Colon (tissue), 2 donors: ENCODE measurements around the gene KANSL3.
"Not testable (repeated sequence)": the region's sequence is repeated elsewhere in the genome, so short reads cannot be mapped to it uniquely, and the experiment has no call there.

Experiments
- FAIRE-seq: peaks from 2 replicates; lab custom pipeline; 2012; peaks lifted over from hg19 to GRCh38; lab: Jason Lieb, UNC
- donor health status: control.
- donor health status: control.

Gene KANSL3

GRCh38 chr2:96654791-96655190, 16.7 kb upstream of the KANSL3 start:
- FAIRE-seq = not testable (repeated sequence)

GRCh38 chr2:96651793-96652192, 13.7 kb upstream of the KANSL3 start:
- FAIRE-seq = no peak

DNA sequence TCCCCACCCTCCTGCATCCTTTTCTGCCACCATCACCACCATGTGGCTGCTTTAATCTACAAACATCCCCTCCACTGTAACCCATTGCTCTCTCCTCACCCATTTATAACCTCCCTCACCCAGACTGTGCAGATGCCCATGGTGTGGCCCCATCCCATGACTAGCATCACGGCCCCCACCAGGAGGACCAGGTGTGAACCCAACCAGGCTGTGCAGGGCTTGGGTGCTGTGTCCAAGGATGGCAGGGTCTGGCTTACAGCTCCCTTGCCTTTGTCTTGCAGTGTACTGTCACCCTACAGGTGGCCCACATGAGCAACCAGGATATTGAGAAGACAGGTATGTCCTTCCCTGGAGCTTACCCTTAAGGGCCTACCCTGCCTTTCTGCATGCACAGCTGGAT, 11.2 kb upstream of the KANSL3 start:
- no peak for FAIRE-seq

- no peak for FAIRE-seq
These were observed 10.3 kb upstream of the KANSL3 start for GRCh38 chr2:96648306-96648930.

GRCh38 chr2:96647681-96648080, 9.6 kb upstream of the KANSL3 start:
- no peak for FAIRE-seq

GRCh38 chr2:96642564-96643360, 4.7 kb upstream of the KANSL3 start, which contains the start of gene FER1L5:
Gene FER1L5 (plus strand): TSS chr2:96642764. CDS start chr2:96642837, 73 bp downstream.
- FAIRE-seq = no peak

DNA sequence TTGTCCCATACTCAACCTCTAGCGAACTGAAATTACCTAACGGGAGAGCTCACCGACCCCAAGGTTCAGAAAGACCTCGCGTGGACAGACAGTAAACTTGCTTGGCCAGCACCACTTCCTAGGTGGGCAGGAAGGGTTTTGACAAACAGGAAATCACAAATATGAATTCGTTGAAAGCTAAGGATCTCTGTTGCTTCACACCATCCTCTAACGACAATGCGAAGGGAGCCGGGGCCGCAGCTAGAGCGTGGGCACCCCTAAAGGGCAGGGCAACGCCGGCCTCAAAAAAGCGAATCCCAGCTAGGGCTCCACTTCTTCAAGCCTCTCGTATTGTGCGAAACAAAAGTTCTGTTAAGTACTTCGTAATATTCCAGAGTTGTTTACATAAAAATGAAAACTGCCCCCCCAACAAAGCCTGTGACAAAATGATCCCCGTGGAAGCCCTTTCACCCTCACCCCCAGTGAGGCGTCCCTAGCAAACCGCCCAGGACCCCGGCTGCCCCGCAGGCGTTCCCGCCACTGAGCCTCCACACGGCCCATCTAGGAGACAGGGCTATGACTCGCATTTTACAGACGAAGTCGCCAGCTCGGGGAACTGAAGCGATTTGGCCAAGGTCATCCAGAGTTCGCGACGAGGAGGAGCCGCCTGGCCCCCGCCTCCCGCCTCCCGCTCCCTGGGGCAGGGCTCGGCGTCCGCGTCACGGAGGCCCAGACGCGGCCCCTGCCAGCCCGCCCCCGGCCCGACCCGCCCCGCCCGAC, 548 bp downstream of the KANSL3 start:
- no peak for FAIRE-seq

- no peak for FAIRE-seq
These were observed 1.5 kb downstream of the KANSL3 start for GRCh38 chr2:96636551-96637171.

DNA sequence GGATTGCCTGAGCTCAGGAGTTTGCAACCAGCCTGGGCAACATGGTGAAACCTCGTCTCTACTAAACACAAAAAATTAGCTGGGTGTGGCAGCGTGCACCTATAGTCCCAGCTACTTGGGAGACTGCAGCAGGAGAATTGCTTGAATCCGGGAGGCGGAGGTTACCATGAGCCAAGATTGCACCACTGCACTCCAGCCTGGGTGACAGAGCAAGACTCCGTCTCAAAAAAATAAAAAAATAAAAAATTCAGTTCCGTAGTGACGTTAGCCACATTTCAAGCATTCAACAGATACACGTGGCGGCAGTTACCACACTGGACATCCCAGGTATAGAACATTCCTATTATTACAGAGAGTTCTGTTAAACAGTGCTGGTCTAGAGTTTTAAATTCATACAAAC, 4.5 kb downstream of the KANSL3 start:
- FAIRE-seq = no peak

DNA sequence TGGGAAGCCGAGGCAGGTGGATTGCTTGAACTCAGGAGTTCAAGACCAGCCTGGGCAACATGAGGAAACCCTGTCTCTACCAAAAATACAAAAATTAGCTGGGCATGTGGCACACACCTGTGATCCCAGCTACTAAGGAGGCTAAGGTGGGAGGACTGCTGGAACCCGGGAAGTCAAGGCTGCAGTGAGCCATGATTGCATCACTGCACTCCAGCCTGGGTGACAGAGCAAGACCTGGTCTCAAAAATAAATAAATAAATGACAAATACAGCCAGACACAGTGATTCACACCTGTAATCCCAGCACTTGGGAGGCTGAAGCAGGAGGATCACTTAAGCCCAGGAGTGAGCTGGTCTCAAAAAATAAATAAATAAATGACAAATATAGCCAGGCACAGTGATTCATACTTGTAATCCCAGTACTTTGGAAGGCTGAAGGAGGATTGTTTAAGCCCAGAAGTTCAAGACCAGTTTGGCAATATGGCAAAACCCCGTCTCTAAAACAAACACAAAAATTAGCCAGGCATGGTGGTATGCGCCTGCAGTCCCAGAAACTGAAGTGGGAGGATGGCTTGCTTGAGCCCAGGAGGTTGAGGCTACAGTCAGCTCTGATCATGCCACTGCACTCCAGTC, 6.2 kb downstream of the KANSL3 start:
- FAIRE-seq = no peak

DNA sequence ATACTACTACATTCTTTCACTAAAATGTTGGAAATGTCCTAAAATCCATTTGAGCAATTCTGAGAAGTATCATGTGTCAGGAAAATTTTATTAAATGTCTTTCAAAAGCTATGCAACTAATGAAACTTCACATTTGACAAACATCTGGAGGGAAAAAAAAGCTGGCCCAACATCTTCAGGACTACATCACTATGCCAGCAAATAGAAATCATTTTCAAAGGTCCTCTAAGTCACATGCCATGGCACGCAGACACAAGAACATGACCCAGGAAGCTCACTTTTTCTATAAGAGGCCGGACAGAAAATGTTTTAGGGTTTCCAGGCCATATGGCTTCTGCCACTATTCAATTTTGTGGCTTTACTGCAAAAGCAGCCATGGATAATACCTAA, 11.6 kb downstream of the KANSL3 start:
- FAIRE-seq = no peak

DNA sequence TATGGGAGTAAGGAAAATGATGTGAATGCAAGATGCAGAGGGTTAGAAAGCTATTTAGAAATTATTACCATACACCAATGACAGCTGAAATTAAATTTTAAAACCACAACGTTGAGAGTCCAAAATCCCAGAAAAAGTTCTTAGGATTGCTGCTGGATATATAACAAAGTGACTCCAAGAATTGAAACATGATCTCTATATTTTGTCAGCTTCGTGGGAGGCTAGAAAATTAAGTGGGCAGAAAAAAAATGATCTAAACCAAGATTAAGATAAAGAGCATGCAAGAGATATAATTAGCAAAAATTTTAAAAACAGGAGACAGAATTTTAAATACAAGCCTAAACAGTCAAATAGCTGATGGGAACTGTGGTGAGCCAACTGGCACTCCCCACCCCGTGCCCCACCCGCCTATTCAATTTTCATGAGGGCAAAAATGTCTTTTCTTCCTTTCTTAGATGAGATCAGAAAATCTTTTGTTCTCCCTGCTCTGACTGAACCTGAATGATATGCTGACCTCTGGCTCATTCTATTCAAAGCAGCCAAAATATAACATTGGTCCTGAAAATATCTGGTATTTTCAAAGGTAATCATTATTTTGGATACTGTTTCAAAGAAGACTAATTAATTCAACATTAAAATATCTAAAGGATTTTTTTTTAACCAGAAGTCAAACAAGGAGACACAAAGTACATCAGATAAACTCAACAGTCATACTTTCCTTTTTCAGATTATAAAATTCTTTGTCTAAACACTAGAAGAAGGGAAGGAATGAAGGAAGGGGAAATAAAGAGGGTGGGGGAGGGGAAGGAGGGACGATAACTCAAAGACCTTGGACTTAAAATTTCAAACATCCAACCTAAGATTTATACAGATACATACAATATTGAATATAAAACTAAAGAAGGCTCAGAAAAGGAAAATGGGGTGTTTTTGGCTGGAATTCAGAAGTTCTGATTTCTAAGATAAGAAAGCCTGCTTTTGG, 12.2 kb downstream of the KANSL3 start:
- FAIRE-seq = no peak

DNA sequence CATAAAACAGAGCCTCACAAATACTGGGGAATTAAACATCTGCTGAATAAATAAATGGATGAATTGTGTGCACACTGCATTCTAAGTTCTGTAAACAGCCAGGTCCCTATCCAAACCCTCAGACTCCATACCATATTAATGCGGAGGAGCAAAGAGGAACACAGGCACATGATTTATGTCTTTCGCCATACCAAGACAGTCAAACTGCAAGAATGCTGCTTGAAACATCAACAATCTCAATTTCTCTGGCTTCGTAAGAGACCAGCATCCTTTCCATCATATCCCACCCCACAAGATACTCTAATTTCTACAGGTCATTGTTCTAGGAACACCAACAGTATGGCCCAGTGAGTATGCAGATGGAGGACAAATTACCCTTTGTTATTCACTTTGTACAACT, 15.0 kb downstream of the KANSL3 start:
- FAIRE-seq = no peak

GRCh38 chr2:96622544-96622943, 15.6 kb downstream of the KANSL3 start:
- no peak for FAIRE-seq

DNA sequence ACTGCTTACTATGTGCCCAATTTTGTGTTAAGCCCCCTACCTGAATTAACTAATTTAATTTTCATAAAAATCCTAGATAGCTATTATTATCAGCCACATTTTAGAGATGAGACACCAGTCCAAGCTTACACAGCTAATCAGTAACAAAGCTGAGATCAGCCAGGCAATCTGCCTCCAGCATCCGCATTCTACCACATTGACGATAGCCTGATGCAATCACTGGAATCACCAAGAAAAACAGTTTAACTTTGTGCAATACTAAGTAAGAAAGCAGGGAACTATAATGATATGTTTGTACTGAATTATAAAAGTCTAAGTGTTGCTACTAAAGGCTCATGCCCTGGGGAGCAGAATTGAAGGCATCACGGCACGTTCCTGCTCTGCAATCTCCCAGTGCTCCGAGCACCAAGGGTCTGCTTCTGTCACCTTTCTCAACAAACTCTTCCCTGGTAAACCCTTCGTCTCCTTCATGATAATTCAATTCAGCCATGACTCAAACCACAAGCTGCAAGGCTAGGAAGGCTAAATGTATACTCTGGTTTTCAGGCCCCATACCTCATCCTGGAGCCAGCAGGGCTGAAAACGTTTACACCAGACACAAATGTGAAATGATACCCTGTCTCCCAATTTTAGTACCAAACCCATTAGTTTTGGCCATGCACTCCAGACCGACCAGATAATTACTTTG, 19.4 kb downstream of the KANSL3 start:
- FAIRE-seq = no peak

GRCh38 chr2:96617012-96617411, 21.1 kb downstream of the KANSL3 start:
- no peak for FAIRE-seq

- FAIRE-seq = no peak
These were observed 21.6 kb downstream of the KANSL3 start for GRCh38 chr2:96616535-96616934.

DNA sequence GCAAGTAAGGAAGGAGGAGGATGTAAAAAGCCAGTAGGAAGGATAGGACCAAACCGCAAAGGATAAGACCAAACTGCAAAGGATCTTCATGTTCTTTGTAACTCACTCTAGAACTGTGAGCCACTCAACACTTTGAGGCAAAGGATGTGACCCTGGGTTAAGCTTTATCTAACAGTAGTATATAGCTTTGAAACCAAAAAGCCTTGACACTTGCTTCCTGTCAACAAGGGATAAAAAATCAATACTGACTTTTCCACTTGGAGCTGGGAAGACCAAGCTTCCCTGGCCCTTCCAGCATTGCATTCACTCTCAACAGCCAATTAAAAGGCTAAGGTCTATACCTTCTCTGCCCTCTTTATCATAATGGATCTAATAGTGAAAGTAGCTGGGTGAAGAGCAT, 22.0 kb downstream of the KANSL3 start:
- FAIRE-seq = no peak

GRCh38 chr2:96608469-96609455, 29.4 kb downstream of the KANSL3 start:
- no peak for FAIRE-seq
